Chondrocyte (in vitro differentiated cells): ENCODE measurements around the gene ATXN7L1. TPM values are rescaled to one million over a fixed set of nuclear protein-coding genes. Genes with fewer than 3 reads are reported as not detected.
"Not testable (repeated sequence)": the region's sequence is repeated elsewhere in the genome, so short reads cannot be mapped to it uniquely, and the experiment has no call there.

ENCODE experiments used
- DNase-seq: peaks from one replicate; pipeline ENCODE4 v3.0.0; 2021; ENCODE audit warnings: mixed read lengths, low spot score
- H3K27ac Mint-ChIP-seq: one replicate; pipeline ENCODE4 v1.8.0; 2021; ENCODE audit warnings: mild to moderate bottlenecking, moderate library complexity, mixed read lengths; ENCODE audit not compliant: unreplicated experiment
- H3K27me3 Mint-ChIP-seq: 2 replicates; pipeline ENCODE4 v1.8.0; 2021; ENCODE audit warnings: low read depth, mixed read lengths
- H3K36me3 Mint-ChIP-seq: 2 replicates; pipeline ENCODE4 v1.8.0; 2021; ENCODE audit warnings: low read depth, mixed read lengths
- H3K4me1 Mint-ChIP-seq: 2 replicates; pipeline ENCODE4 v1.8.0; 2021; ENCODE audit warnings: low read depth, mild to moderate bottlenecking, mixed read lengths
- H3K4me3 Mint-ChIP-seq: one replicate; pipeline ENCODE4 v1.8.0; 2021; ENCODE audit warnings: mild to moderate bottlenecking, moderate library complexity, mixed read lengths; ENCODE audit not compliant: unreplicated experiment
- H3K9me3 Mint-ChIP-seq: 2 replicates; pipeline ENCODE4 v1.8.0; 2021; ENCODE audit warnings: low read depth, mixed read lengths
- CTCF ChIP-seq: fragments of 200-600 bp; sonication (generic); IDR thresholded peaks from 2 replicates; pipeline ENCODE4 v1.5.0; 2021; ENCODE audit warnings: antibody characterized with exemption, mild to moderate bottlenecking, moderate library complexity
- total RNA-seq: library from RNA; stranded (reverse); gene quantifications from 3 replicates; pipeline ENCODE4 v1.2.1, GENCODE V29; 2021

Gene ATXN7L1
- total RNA-seq, 1 donor from 2014 or later = 6.4 TPM

- TF ChIP-seq CTCF = no peak
- Mint-ChIP-seq H3K9me3 (no peaks in the 10 kb centered on the region), H3K4me1 (peaks cover 4% of the 10 kb centered on the region), H3K27ac (no peak overlapping the region), H3K36me3 (no peaks in the 10 kb centered on the region), H3K27me3 (peaks cover 4% of the 10 kb centered on the region), H3K4me3 (no peak overlapping the region)
- no peak for DNase-seq
Measured at GRCh38 chr7:105600720-105601550, 275.5 kb downstream of the ATXN7L1 start.

- H3K27ac Mint-ChIP-seq = no peak overlapping the region
- no peak for TF ChIP-seq CTCF
- no peak for DNase-seq
- peaks cover 4% of the 10 kb centered on the region for H3K27me3 Mint-ChIP-seq
- no peaks in the 10 kb centered on the region for H3K36me3 Mint-ChIP-seq
- no peak overlapping the region for H3K4me3 Mint-ChIP-seq
- H3K9me3 Mint-ChIP-seq = no peaks in the 10 kb centered on the region
- H3K4me1 Mint-ChIP-seq = no peaks in the 10 kb centered on the region
Measured at GRCh38 chr7:105599551-105599950, 276.8 kb downstream of the ATXN7L1 start.

GRCh38 chr7:105599080-105599479 lies 277.3 kb downstream of the ATXN7L1 start:
- H3K4me1 Mint-ChIP-seq, DNase-seq, H3K4me3 Mint-ChIP-seq, H3K27me3 Mint-ChIP-seq, H3K9me3 Mint-ChIP-seq, H3K27ac Mint-ChIP-seq, H3K36me3 Mint-ChIP-seq: not testable (repeated sequence)

GRCh38 chr7:105596866-105597265 lies 279.5 kb downstream of the ATXN7L1 start:
- Mint-ChIP-seq H3K27ac (no peak overlapping the region), H3K4me3 (no peak overlapping the region), H3K36me3 (no peaks in the 10 kb centered on the region), H3K27me3 (peaks cover 4% of the 10 kb centered on the region), H3K4me1 (no peaks in the 10 kb centered on the region), H3K9me3 (no peaks in the 10 kb centered on the region)
- TF ChIP-seq CTCF = no peak
- no peak for DNase-seq

GRCh38 chr7:105594034-105594433 lies 282.4 kb downstream of the ATXN7L1 start:
- Mint-ChIP-seq H3K27me3 (peaks cover 4% of the 10 kb centered on the region), H3K36me3 (no peaks in the 10 kb centered on the region), H3K9me3 (no peaks in the 10 kb centered on the region), H3K27ac (no peak overlapping the region), H3K4me3 (no peak overlapping the region), H3K4me1 (peaks cover 7% of the 10 kb centered on the region)
- TF ChIP-seq CTCF = peak; percentile 28
- no peak for DNase-seq

- Mint-ChIP-seq H3K36me3 (no peaks in the 10 kb centered on the region), H3K9me3 (no peaks in the 10 kb centered on the region), H3K27ac (no peak overlapping the region), H3K4me3 (no peak overlapping the region), H3K27me3 (no peaks in the 10 kb centered on the region), H3K4me1 (peaks cover 11% of the 10 kb centered on the region)
- DNase-seq = no peak
- no peak for TF ChIP-seq CTCF
Measured at GRCh38 chr7:105591522-105591921, 284.9 kb downstream of the ATXN7L1 start.
